Endothelial cell of umbilical vein (primary cell): ENCODE results near the gene ESPNL. TPM values are rescaled to one million over a fixed set of nuclear protein-coding genes. Genes with fewer than 3 reads are reported as not detected.

Experiments
- BruUV-seq: library from RNA; stranded (reverse); fragments of 400-500 nt; replicated peaks from 2 replicates; lab custom pipeline; 2021; lab: Mats Ljungman, UMichigan
- CTCF ChIA-PET: fragments of 300-600, 350-600 bp; sonication (Branson Sonifier 250); formaldehyde crosslinking; loops from one replicate; lab custom pipeline; 2021; ENCODE audit warnings: antibody characterized with exemption, inconsistent platforms; lab: Charles Lee
- POLR2A ChIA-PET: fragments of 300-600, 350-600 bp; sonication (Branson Sonifier 250); formaldehyde crosslinking; loops from one replicate; lab custom pipeline; 2021; ENCODE audit warnings: antibody characterized with exemption, inconsistent platforms; lab: Charles Lee
- DNase-seq: peaks from one replicate; pipeline ENCODE4 v3.0.0-alpha.2; 2011; ENCODE audit warnings: low read depth, low spot score
- FAIRE-seq: peaks from 2 replicates; lab custom pipeline; 2011; peaks lifted over from hg19 to GRCh38; lab: Jason Lieb, UNC
- H2AFZ ChIP-seq: 2 replicates; pipeline ENCODE4 v1.6.0; 2012; ENCODE audit warnings: low read depth, low read length, control low read depth, inconsistent platforms
- H3K27ac ChIP-seq: 2 replicates; pipeline ENCODE4 v1.5.1; 2011; ENCODE audit warnings: low read depth, mild to moderate bottlenecking, control low read depth, low read length, moderate library complexity; ENCODE audit not compliant: insufficient read depth
- H3K27me3 ChIP-seq, 2 experiments: 2 replicates each; pipeline versions ENCODE4 v1.6.0 to v1.6.1; 2011; ENCODE audit warnings: low read length in 2 of 2, mixed read lengths in 1 of 2; ENCODE audit not compliant: control insufficient read depth in 2 of 2, insufficient read depth in 2 of 2
- H3K36me3 ChIP-seq, 2 experiments: 2 replicates in 1 of 2; 3 replicates in 1 of 2; pipeline ENCODE4 v1.5.1; 2011; ENCODE audit warnings: low read length in 2 of 2, mild to moderate bottlenecking in 1 of 2, moderate library complexity in 1 of 2; ENCODE audit not compliant: control insufficient read depth in 2 of 2, insufficient read depth in 2 of 2; ENCODE audit errors: extremely low read depth in 1 of 2
- H3K4me1 ChIP-seq: 3 replicates; pipeline ENCODE4 v1.5.1; 2011; ENCODE audit warnings: mild to moderate bottlenecking, low read length; ENCODE audit not compliant: control insufficient read depth, insufficient read depth; ENCODE audit errors: extremely low read depth
- H3K4me2 ChIP-seq: 2 replicates; pipeline ENCODE4 v1.6.1; 2011; ENCODE audit warnings: low read length, control low read depth, mixed read lengths; ENCODE audit not compliant: insufficient read depth
- H3K4me3 ChIP-seq, 3 experiments: fragments of 200-600 bp in 1 of 3; sonication (generic), shearing (Covaris generic) in 1 of 3; replicated peaks in 1 of 3; 2 replicates each; pipeline ENCODE4 v1.5.1; 2011 to 2016; ENCODE audit warnings: control low read depth in 3 of 3, low read length in 3 of 3, mild to moderate bottlenecking in 2 of 3, inconsistent platforms in 1 of 3, low read depth in 1 of 3, moderate library complexity in 1 of 3; ENCODE audit not compliant: insufficient read depth in 1 of 3
- H3K79me2 ChIP-seq: 2 replicates; pipeline ENCODE4 v1.6.0; 2012; ENCODE audit warnings: low read length, inconsistent platforms; ENCODE audit not compliant: control insufficient read depth, insufficient read depth
- H3K9ac ChIP-seq: replicated peaks from 2 replicates; pipeline ENCODE3; 2011; ENCODE audit warnings: low read length, control low read depth; ENCODE audit not compliant: insufficient read depth; ENCODE audit errors: extremely low read depth
- H3K9me1 ChIP-seq: replicated peaks from 3 replicates; pipeline ENCODE4 v1.6.0; 2011; ENCODE audit warnings: mild to moderate bottlenecking, low read length; ENCODE audit not compliant: control insufficient read depth, insufficient read depth; ENCODE audit errors: extremely low read depth
- H3K9me3 ChIP-seq: replicated peaks from 2 replicates; pipeline ENCODE4 v1.5.1; 2012; ENCODE audit warnings: low read length, inconsistent platforms; ENCODE audit not compliant: control insufficient read depth, insufficient read depth
- H4K20me1 ChIP-seq: replicated peaks from 2 replicates; pipeline ENCODE3; 2011; ENCODE audit warnings: mild to moderate bottlenecking, low read length; ENCODE audit not compliant: control insufficient read depth, insufficient read depth; ENCODE audit errors: extremely low read depth
- EZH2 ChIP-seq: IDR thresholded peaks from 2 replicates; pipeline ENCODE4 v1.6.1; 2012; ENCODE audit warnings: borderline replicate concordance, low read depth, mild to moderate bottlenecking, moderate library complexity, low read length, inconsistent platforms; ENCODE audit not compliant: severe bottlenecking
- FOS ChIP-seq: IDR thresholded peaks from 2 replicates; pipeline ENCODE4 v1.6.1; 2011; ENCODE audit warnings: mild to moderate bottlenecking, low read length, moderate library complexity, borderline replicate concordance; ENCODE audit not compliant: insufficient read depth
- GATA2 ChIP-seq: IDR thresholded peaks from 2 replicates; pipeline ENCODE4 v1.7.0; 2011; ENCODE audit warnings: low read depth, mild to moderate bottlenecking, moderate library complexity, mixed read lengths, low read length; ENCODE audit not compliant: insufficient read length, insufficient read depth
- JUN ChIP-seq: IDR thresholded peaks from 2 replicates; pipeline ENCODE4 v1.6.1; 2011; ENCODE audit warnings: borderline replicate concordance, low read depth; ENCODE audit not compliant: insufficient read length, insufficient read depth
- MYC ChIP-seq: IDR thresholded peaks from one replicate; pipeline ENCODE4 v1.6.1; 2011; ENCODE audit warnings: mild to moderate bottlenecking, low read depth, low read length
- POLR2A ChIP-seq: IDR thresholded peaks from 2 replicates; pipeline ENCODE4 v1.6.1; 2012; ENCODE audit warnings: low read depth, mild to moderate bottlenecking, control low read depth, low read length
- POLR2AphosphoS5 ChIP-seq: IDR thresholded peaks from 2 replicates; pipeline ENCODE4 v1.6.1; 2012; ENCODE audit warnings: low read depth, mild to moderate bottlenecking, control low read depth, low read length, moderate library complexity; ENCODE audit not compliant: insufficient read depth
- dilution Hi-C: fragments of 300-500 bp; cut with MboI; formaldehyde crosslinking; loops from one replicate; pipeline ENCODE4 v1.15.0; 2019; ENCODE audit warnings: low sequenced_read_pairs; ENCODE audit not compliant: extremely low pct_ligation_motif_present
- intact Hi-C: fragments of 100-400 bp; cut with micrococcal nuclease; formaldehyde crosslinking; loops from one replicate; pipeline ENCODE4 v1.10.0; 2022
- polyA plus RNA-seq, 4 experiments: library from polyadenylated mRNA; depleted of rRNA in 3 of 4; stranded (reverse) in 3 of 4; unstranded in 1 of 4; fragments of >200 nt; gene quantifications; 2 replicates each; pipeline versions ENCODE4 v1.2.1 to v1.2.3, GENCODE V29; 2011 to 2012; ENCODE audit warnings: missing spikeins in 1 of 4
- total RNA-seq: library from RNA; stranded (reverse); gene quantifications from 2 replicates; pipeline ENCODE4 v1.2.3, GENCODE V29; 2021
- TF ChIP-seq, protein P1 (sequence below): IDR thresholded peaks from 2 replicates; pipeline ENCODE4 v1.6.1; 2011; ENCODE audit not compliant: insufficient read depth, insufficient read length
- TF ChIP-seq, protein P2 (sequence below), 2 donors: IDR thresholded peaks; 1 replicate in 1 of 2; 2 replicates in 1 of 2; pipeline ENCODE4 v1.5.1; 2011; ENCODE audit warnings: low read length in 2 of 2, mild to moderate bottlenecking in 2 of 2, moderate library complexity in 2 of 2, control low read depth in 1 of 2, inconsistent platforms in 1 of 2, low read depth in 1 of 2; ENCODE audit not compliant: insufficient read depth in 1 of 2; ENCODE audit errors: extremely low read depth in 1 of 2

The ESPNL gene
- total and polyA plus RNA-seq, 2 donors (not counting 3 experiments of a cell fraction or from before 2014, with no cell fraction given), result not detected

DNA sequence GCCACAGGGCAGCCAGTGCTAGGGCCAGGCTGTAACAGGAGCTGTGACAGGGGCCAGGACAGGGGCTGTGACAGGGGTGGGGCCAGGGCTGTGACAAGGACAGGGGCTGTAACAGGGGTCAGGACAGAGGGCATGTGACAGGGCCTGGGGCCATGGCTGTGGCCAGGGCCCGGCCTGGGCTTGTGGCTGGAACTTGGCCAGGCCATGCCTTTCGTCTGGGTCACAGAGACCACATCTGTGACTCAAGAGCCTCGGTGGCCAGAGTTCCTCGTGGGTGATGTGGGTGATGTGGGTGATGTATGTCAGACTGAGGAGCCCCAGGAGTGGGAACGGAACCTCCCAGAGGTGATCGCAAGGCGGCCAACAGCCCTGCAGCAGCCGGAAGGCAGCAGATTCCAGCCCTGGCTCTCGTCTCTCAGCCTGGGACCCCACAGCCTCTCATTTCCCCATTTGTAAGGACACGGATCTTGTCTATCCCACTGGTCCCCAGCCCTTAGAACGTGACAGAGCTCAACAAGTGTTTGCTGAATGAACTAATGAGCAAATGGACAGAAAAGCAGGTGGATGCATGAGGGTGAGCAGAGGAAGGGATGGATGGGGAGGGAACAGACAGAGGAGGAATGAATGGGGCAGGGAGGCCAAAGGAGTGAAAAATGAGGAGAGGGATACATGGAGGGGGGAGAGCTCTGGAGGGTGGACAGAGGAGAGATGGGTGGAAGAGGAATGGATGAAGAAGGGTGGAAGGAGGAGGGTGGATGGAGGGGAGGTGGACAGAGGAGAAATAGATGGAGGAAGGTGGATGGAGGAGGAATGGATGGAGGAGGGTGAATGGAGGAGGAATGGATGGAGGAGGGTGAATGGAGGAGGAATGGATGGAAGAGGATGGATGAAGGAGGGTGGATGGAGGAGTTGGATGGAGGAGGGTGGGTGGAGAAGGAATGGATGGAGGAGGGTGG lies 17.3 kb downstream of the ESPNL start:
- Histone ChIP-seq H4K20me1 (no peaks in the 10 kb centered on the region), H3K4me3 (no peak overlapping the region), H3K9me1 (no peaks in the 10 kb centered on the region), H3K9ac (no peak overlapping the region), H2AFZ (no peak overlapping the region), H3K4me1 (no peaks in the 10 kb centered on the region), H3K9me3 (peaks cover 2% of the 10 kb centered on the region), H3K36me3 (no peaks in the 10 kb centered on the region), H3K27me3 (peaks cover 1 to 2% of the 10 kb centered on the region in 2 experiments), H3K27ac (no peak overlapping the region), H3K4me2 (no peak overlapping the region), H3K79me2 (no peaks in the 10 kb centered on the region)
- TF ChIP-seq MYC (no peak), POLR2AphosphoS5 (no peak), JUN (no peak), EZH2 (no peak), FOS (no peak), GATA2 (no peak), POLR2A (no peak)
- TF ChIP-seq, protein P1, sequence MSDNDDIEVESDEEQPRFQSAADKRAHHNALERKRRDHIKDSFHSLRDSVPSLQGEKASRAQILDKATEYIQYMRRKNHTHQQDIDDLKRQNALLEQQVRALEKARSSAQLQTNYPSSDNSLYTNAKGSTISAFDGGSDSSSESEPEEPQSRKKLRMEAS, result no peak
- TF ChIP-seq, protein P2, sequence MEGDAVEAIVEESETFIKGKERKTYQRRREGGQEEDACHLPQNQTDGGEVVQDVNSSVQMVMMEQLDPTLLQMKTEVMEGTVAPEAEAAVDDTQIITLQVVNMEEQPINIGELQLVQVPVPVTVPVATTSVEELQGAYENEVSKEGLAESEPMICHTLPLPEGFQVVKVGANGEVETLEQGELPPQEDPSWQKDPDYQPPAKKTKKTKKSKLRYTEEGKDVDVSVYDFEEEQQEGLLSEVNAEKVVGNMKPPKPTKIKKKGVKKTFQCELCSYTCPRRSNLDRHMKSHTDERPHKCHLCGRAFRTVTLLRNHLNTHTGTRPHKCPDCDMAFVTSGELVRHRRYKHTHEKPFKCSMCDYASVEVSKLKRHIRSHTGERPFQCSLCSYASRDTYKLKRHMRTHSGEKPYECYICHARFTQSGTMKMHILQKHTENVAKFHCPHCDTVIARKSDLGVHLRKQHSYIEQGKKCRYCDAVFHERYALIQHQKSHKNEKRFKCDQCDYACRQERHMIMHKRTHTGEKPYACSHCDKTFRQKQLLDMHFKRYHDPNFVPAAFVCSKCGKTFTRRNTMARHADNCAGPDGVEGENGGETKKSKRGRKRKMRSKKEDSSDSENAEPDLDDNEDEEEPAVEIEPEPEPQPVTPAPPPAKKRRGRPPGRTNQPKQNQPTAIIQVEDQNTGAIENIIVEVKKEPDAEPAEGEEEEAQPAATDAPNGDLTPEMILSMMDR (IDR thresholded peaks at IDR 0.05; ENCODE audit: extremely low read depth in 1 of 2, insufficient read depth in 1 of 2, low read depth in 1 of 2, low read length in 2 of 2), result no peak
- POLR2A ChIA-PET, result no interaction called here
- CTCF ChIA-PET, result interaction anchor here (1.0 kb wide), 1 partner anchor 10 kb away, joined by 5 read pairs; no protein-coding TSS in a partner anchor
- no TSS peak for BruUV-seq
- DNase-seq (no peak), FAIRE-seq (no peak)
- dilution Hi-C loops, result no loop called here
- intact Hi-C loops, result no loop called here
